HFF-Myc (cell line): Measurements from ENCODE around the gene RNASEH2A.
A peak's percentile ranks its signal among the peaks of the same experiment; 100 is the strongest.

Source experiments
- DNase-seq: peaks from one replicate; pipeline ENCODE4 v3.0.0-alpha.2; 2011; ENCODE audit warnings: low read depth; ENCODE audit errors: extremely low read depth
- H3K4me3 ChIP-seq: replicated peaks from 2 replicates; pipeline ENCODE4 v1.5.1; 2011; ENCODE audit warnings: low read depth, mild to moderate bottlenecking, control low read depth, low read length
- CTCF ChIP-seq: IDR thresholded peaks from 2 replicates; pipeline ENCODE4 v1.5.1; 2012; ENCODE audit warnings: mild to moderate bottlenecking, low read depth, low read length, control low read depth; ENCODE audit errors: missing control alignments

Gene RNASEH2A

GRCh38 chr19:12799742-12800465, 6.5 kb upstream of the RNASEH2A start:
- TF ChIP-seq CTCF = no peak
- no peak for DNase-seq
- H3K4me3 ChIP-seq = peak overlapping the region; percentile 98

DNA sequence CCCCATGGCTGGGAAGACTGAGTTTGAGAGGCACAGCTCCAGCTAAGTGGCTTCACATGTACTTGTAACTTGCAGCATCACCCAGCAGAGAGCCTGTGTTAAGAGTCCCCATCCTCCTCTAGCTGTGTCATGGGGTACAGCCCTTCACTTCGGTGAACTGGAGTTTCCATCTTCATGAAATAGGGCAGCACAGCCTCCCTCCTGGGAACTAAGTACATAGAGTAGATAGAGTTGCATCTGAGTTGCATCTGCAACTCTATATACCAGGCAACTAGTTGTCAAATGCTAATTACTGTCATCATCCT, 6.0 kb upstream of the RNASEH2A start:
- peak overlapping the region; percentile 98 for H3K4me3 ChIP-seq
- DNase-seq = no peak
- no peak for TF ChIP-seq CTCF

DNA sequence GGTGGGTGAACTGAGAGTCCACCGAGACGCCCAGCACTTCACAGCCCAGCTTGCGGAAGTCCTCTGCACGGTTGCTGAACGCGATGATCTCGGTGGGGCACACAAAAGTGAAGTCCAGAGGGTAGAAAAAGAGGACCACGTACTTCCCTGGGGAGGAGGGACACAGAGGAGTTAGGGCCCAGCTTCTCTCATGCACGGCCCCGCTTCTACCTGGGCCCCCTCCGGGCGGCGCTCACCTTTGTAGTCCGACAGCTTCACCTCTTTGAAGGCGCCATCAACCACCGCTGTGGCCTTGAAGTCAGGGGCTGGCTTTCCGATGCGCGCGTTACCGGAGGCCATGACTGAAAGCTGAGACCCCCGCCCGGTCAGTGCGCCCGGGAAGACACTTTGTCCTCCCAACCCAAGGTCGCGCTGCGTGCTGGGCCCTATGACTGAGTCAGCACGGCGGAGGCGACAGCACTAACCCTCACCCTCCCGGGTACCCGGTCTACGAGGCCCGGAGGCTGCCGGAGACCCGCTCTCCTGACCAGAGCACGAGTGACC, 5.4 kb upstream of the RNASEH2A start:
- TF ChIP-seq CTCF = no peak
- DNase-seq = no peak

GRCh38 chr19:12801466-12802266, 4.7 kb upstream of the RNASEH2A start, which contains the start of the genes PRDX2 and THSD8:
PRDX2 (minus strand) TSS chr19:12801800; CDS start chr19:12801261, 539 bp downstream.
THSD8 (plus strand) TSS chr19:12802069; CDS start chr19:12802072, 3 bp downstream.
- no peak for DNase-seq
- peak within 1 kb of the TSS; percentile 98 for H3K4me3 ChIP-seq
- no peak for TF ChIP-seq CTCF

More for the DNA sequence above, 5.4 kb upstream of the RNASEH2A start:
- peak overlapping the region; percentile 98 for H3K4me3 ChIP-seq

DNA sequence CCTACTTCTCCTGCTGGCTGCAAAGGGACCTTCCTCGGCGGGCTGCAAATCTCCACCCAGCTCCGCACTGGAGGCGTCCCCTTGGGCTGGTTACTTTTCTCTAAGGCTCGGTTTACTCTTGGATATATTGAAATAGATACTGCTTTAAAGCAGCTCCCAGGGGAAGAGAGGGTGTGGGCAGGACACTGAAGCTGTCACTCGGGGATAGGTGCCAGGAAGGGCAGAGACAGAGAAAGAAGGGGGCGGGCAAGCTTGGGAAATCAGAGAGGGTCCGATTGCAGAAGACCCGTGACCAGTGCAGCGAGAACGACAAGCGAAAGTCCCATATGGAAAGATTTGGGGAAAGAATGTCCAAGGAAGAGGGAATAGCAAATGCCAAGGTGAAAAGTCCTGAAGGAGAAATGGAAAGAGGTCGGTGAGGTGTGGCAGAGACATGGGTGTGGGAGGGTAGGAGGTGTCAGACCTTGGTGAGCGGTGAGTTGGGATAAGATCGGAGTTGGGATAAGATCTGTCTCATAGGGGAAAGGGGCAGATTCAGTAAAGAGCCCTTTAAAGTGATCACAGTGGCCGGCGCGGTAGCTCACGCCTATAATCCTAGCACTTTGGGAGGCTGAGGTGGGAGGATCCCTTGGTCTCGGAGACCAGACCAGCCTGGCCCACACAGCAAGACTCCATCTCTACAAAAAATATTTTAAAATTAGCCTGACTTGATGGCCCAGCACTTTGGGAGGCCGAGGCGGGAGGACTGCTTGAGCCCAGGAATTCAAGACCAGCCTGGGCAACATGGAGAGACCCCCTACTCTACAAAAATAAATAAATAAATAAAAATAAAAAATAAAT, 3.9 kb upstream of the RNASEH2A start:
- TF ChIP-seq CTCF = no peak
- H3K4me3 ChIP-seq = peak overlapping the region; percentile 98
- DNase-seq = no peak

GRCh38 chr19:12804051-12804450, 2.3 kb upstream of the RNASEH2A start:
- no peak for TF ChIP-seq CTCF
- H3K4me3 ChIP-seq = no peak overlapping the region
- DNase-seq = no peak
